Measurements from ENCODE around the gene RANBP9. TPM values are rescaled to one million over a fixed set of nuclear protein-coding genes. Genes with fewer than 3 reads are reported as not detected.

The RANBP9 gene
- 50.6 TPM for total RNA-seq

GRCh38 chr6:13711733-13712598 is at the start of gene RANBP9:
RANBP9 (minus strand) TSS chr6:13711835; CDS start chr6:13711505, 330 bp downstream.
- DNase-seq, result peak; percentile 96

GRCh38 chr6:13760307-13761304 is 49.0 kb upstream of the RANBP9 start:
- DNase-seq, result peak; percentile 65

GRCh38 chr6:13759025-13759424 is 47.4 kb upstream of the RANBP9 start:
- no peak for DNase-seq

GRCh38 chr6:13754644-13755043 is 43.0 kb upstream of the RANBP9 start:
- no peak for DNase-seq

- DNase-seq, result no peak
These were observed 32.1 kb upstream of the RANBP9 start for GRCh38 chr6:13743736-13744127.

- DNase-seq, result no peak
These were observed 31.5 kb upstream of the RANBP9 start for GRCh38 chr6:13742961-13743735.

GRCh38 chr6:13741365-13741764 is 29.7 kb upstream of the RANBP9 start:
- DNase-seq, result no peak

GRCh38 chr6:13735031-13735430 is 23.4 kb upstream of the RANBP9 start:
- DNase-seq, result no peak

- peak; percentile 95 for DNase-seq
These were observed 21.7 kb upstream of the RANBP9 start for GRCh38 chr6:13733178-13733887.

- DNase-seq, result no peak
These were observed 19.1 kb upstream of the RANBP9 start for GRCh38 chr6:13730704-13731103.

GRCh38 chr6:13729891-13730290 is 18.3 kb upstream of the RANBP9 start:
- DNase-seq, result no peak

- no peak for DNase-seq
These were observed 13.9 kb upstream of the RANBP9 start for GRCh38 chr6:13725570-13725969.

- no peak for DNase-seq
These were observed 13.4 kb upstream of the RANBP9 start for GRCh38 chr6:13725052-13725451.

- DNase-seq, result no peak
These were observed 12.5 kb upstream of the RANBP9 start for GRCh38 chr6:13724182-13724581.

- DNase-seq, result no peak
These were observed 11.2 kb upstream of the RANBP9 start for GRCh38 chr6:13722880-13723279.

- DNase-seq, result no peak
These were observed 6.5 kb upstream of the RANBP9 start for GRCh38 chr6:13718123-13718458.

GRCh38 chr6:13716955-13717295 is 5.3 kb upstream of the RANBP9 start:
- no peak for DNase-seq

- no peak for DNase-seq
These were observed 4.8 kb upstream of the RANBP9 start for GRCh38 chr6:13716225-13716954.

GRCh38 chr6:13715444-13715883 is 3.8 kb upstream of the RANBP9 start:
- no peak for DNase-seq

- DNase-seq, result no peak
These were observed 914 bp upstream of the RANBP9 start for GRCh38 chr6:13712599-13712898.

GRCh38 chr6:13711324-13711732 is 307 bp downstream of the RANBP9 start:
- no peak for DNase-seq
